Gastrocnemius medialis (tissue), 4 donors: Measurements from ENCODE around the gene PRPF40B.

Experiments
- POLR2A ChIP-seq, 2 donors: fragments of 450-650 bp; IDR thresholded peaks; one replicate each; pipeline ENCODE4 v1.6.1; 2017; ENCODE audit warnings: antibody characterized with exemption in 2 of 2, mild to moderate bottlenecking in 2 of 2, moderate library complexity in 2 of 2
- TF ChIP-seq, protein P1 (sequence below), 5 experiments: fragments of 450-650 bp in 3 of 5; fragments of 200-600 bp in 2 of 5; sonication (generic) in 2 of 5; IDR thresholded peaks in 4 of 5; conservative IDR thresholded peaks in 1 of 5; 1 replicate in 4 of 5; 2 replicates in 1 of 5; pipeline ENCODE4 v1.5.1; 2016 to 2019; ENCODE audit warnings: antibody characterized with exemption in 5 of 5, mild to moderate bottlenecking in 3 of 5, moderate library complexity in 3 of 5

DNA sequence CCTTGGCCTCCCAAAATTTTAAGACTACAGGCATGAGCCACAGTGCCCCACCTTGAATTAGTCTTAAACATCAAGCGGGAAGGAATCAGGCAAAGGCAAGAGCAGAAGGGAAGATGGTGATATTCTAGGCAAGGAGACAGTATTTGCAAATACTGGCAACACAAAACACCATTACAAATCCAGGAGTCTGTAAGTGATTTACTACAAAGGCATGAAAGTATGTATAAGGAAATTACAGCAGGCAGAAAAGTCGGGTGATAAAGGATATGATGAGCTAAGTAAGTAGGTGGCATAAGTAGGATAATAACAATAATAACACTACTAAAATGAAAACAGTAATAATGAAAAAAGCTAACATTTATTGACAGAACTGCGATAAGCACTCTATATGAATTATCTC lies 55.4 kb downstream of the PRPF40B start:
- TF ChIP-seq, protein P1, sequence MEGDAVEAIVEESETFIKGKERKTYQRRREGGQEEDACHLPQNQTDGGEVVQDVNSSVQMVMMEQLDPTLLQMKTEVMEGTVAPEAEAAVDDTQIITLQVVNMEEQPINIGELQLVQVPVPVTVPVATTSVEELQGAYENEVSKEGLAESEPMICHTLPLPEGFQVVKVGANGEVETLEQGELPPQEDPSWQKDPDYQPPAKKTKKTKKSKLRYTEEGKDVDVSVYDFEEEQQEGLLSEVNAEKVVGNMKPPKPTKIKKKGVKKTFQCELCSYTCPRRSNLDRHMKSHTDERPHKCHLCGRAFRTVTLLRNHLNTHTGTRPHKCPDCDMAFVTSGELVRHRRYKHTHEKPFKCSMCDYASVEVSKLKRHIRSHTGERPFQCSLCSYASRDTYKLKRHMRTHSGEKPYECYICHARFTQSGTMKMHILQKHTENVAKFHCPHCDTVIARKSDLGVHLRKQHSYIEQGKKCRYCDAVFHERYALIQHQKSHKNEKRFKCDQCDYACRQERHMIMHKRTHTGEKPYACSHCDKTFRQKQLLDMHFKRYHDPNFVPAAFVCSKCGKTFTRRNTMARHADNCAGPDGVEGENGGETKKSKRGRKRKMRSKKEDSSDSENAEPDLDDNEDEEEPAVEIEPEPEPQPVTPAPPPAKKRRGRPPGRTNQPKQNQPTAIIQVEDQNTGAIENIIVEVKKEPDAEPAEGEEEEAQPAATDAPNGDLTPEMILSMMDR (IDR thresholded peaks at IDR 0.05 in 4 of 5, conservative IDR thresholded peaks at IDR 0.05 in 1 of 5) = no peak
- TF ChIP-seq POLR2A (IDR thresholded peaks at IDR 0.05) = no peak
